ENCODE results near the gene LCN9.

The LCN9 gene

DNA sequence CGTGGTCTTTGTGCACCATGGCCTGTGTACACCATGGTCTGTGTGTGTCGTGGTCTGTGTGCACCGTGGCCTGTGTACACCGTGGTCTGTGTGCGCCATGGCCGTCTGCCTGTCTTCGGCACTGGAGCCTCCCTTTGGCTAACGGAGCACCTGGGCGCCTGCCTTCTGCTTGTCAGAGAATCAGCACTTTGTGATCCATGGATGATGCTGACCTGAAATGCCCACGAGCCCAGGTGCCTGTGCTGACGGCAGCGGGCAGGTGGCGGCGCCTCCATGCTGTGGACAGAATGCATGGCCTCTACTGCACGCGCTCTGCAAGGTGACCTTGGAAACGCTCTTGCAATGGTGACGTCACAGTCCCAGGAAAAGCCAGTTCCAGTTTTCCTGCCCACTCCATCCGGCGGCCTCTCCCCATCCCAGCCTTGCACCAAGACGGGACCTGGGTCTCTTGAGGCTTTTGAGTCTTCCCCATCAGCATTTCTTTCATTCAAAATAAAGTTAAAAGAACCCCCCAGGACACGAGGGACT is 14.6 kb downstream of the LCN9 start:
- H3K79me1 ChIP-seq (ENCODE audit: low read length): no peaks in the 10 kb centered on the region
- no CpG with 5 or more reads among the region's 22 CpGs for WGBS (ENCODE audit: extremely low coverage, insufficient coverage, low lambda C conversion rate)
- H3K4ac ChIP-seq (ENCODE audit: low read depth, low read length): no peak overlapping the region
- H3K23ac ChIP-seq (ENCODE audit: low read length): no peak overlapping the region
- H3K27me3 ChIP-seq (ENCODE audit: insufficient read depth, low read length, poor library complexity): no peaks in the 10 kb centered on the region
- DNase-seq: no peak
- H3K18ac ChIP-seq (ENCODE audit: low read length): no peak overlapping the region
- H3K4me2 ChIP-seq (ENCODE audit: low read length): no peak overlapping the region
- no peak overlapping the region for H2BK15ac ChIP-seq (replicated peaks; ENCODE audit: low read depth)
- H3K79me2 ChIP-seq (ENCODE audit: control insufficient read depth, insufficient read depth, low read length): no peaks in the 10 kb centered on the region
- no peak overlapping the region for H2BK120ac ChIP-seq (ENCODE audit: low read depth, low read length)
- no peak overlapping the region for H3K9ac ChIP-seq (ENCODE audit: low read length)
- no peak overlapping the region for H4K8ac ChIP-seq (ENCODE audit: low read depth, low read length)
- no peak overlapping the region for H2AK5ac ChIP-seq (ENCODE audit: low read length)
- no peak overlapping the region for H2BK5ac ChIP-seq (ENCODE audit: low read length)
- H3K36me3 ChIP-seq (ENCODE audit: control insufficient read depth, insufficient read depth, low read length): no peaks in the 10 kb centered on the region
- H3K4me3 ChIP-seq (ENCODE audit: low read length): no peak overlapping the region
- no peaks in the 10 kb centered on the region for H3K4me1 ChIP-seq (ENCODE audit: control insufficient read depth, low read depth, low read length)
- no peak overlapping the region for H3K56ac ChIP-seq (ENCODE audit: low read length)
- H4K5ac ChIP-seq (ENCODE audit: low read length): no peak overlapping the region
- no peak overlapping the region for H3K27ac ChIP-seq (ENCODE audit: low read depth, low read length)

DNA sequence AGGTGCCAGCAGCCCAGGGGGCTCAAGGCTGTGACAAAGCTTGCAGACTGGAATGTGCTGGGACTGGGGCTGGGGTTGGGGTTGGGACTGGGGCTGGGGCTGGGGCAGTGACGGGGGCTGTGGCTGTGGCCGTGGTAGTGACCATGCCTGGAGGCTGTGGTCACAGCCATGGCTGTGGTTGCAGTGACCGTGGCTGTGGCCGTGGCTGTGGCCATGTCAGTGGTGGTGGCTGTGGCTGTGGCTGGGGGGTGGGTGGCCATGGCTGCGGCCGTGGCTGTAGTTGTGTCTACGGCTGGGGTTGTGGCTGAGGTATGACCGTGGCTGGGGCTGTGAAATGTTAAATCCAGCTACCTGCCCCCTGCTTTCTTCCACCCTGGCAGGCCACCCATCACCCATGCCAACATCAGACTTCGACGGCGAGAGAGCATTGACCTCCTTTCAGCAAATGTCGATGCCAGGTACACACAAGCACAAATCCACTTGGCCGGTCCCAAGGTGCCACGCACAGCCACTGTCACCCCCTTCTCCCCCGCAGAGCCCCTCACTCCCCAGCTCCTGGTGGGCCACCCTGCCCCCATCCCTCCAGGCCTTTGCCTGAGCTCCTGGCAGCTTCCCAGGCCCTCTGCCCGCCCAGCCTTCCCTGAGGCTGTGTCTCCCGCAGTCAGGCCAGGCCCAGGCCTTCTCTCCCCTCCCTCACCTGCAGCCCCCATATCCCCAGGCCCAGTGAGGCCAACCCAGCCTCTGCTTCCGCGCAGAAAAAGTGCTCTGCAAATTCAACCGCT is 15.3 kb downstream of the LCN9 start:
- no peaks in the 10 kb centered on the region for H3K79me1 ChIP-seq (ENCODE audit: low read length)

DNA sequence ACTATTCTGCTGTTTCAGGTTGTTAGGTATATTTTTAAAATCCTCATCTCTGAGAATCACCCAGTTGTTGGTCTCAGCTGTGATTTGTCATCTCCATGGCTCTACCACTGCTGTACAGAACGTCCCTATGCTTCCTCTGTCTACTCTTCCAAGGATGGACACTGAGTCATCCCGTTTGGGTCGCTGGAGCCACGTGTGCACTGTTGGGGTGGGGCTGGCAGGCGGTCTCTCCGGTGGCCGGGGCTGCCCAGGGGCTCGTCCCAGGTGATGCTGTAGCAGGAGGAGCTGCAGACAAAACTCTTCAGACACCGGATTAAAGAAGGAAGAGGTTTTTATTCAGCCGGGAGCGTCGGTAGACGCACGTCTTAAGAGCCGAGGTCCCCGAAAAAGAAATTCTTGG is 16.9 kb downstream of the LCN9 start:
- no peak overlapping the region for H3K4me3 ChIP-seq (ENCODE audit: low read length)
- H3K79me2 ChIP-seq (ENCODE audit: control insufficient read depth, insufficient read depth, low read length): no peaks in the 10 kb centered on the region
- no peak overlapping the region for H3K27ac ChIP-seq (ENCODE audit: low read depth, low read length)
- no peak overlapping the region for H2AK5ac ChIP-seq (ENCODE audit: low read length)
- H3K56ac ChIP-seq (ENCODE audit: low read length): no peak overlapping the region
- H3K36me3 ChIP-seq (ENCODE audit: control insufficient read depth, insufficient read depth, low read length): no peaks in the 10 kb centered on the region
- WGBS (ENCODE audit: extremely low coverage, insufficient coverage, low lambda C conversion rate): no CpG with 5 or more reads among the region's 16 CpGs
- no peak overlapping the region for H3K23ac ChIP-seq (ENCODE audit: low read length)
- H2BK15ac ChIP-seq (replicated peaks; ENCODE audit: low read depth): no peak overlapping the region
- no peak overlapping the region for H2BK120ac ChIP-seq (ENCODE audit: low read depth, low read length)
- no peak overlapping the region for H3K9ac ChIP-seq (ENCODE audit: low read length)
- no peak overlapping the region for H3K4ac ChIP-seq (ENCODE audit: low read depth, low read length)
- H3K27me3 ChIP-seq (ENCODE audit: insufficient read depth, low read length, poor library complexity): no peaks in the 10 kb centered on the region
- no peak overlapping the region for H4K8ac ChIP-seq (ENCODE audit: low read depth, low read length)
- no peaks in the 10 kb centered on the region for H3K4me1 ChIP-seq (ENCODE audit: control insufficient read depth, low read depth, low read length)
- no peak overlapping the region for H2BK5ac ChIP-seq (ENCODE audit: low read length)
- no peak overlapping the region for H3K4me2 ChIP-seq (ENCODE audit: low read length)
- no peak overlapping the region for H4K5ac ChIP-seq (ENCODE audit: low read length)
- H3K18ac ChIP-seq (ENCODE audit: low read length): no peak overlapping the region
- no peaks in the 10 kb centered on the region for H3K79me1 ChIP-seq (ENCODE audit: low read length)
- no peak for DNase-seq

More for the DNA sequence above, 15.3 kb downstream of the LCN9 start:
- no peaks in the 10 kb centered on the region for H3K4me1 ChIP-seq (ENCODE audit: control insufficient read depth, low read depth, low read length)
- H3K79me2 ChIP-seq (ENCODE audit: control insufficient read depth, insufficient read depth, low read length): no peaks in the 10 kb centered on the region
- no peak overlapping the region for H2BK120ac ChIP-seq (ENCODE audit: low read depth, low read length)
- H2BK5ac ChIP-seq (ENCODE audit: low read length): no peak overlapping the region
- no peak overlapping the region for H4K8ac ChIP-seq (ENCODE audit: low read depth, low read length)
- no peak overlapping the region for H3K56ac ChIP-seq (ENCODE audit: low read length)
- H3K18ac ChIP-seq (ENCODE audit: low read length): no peak overlapping the region
- no peak overlapping the region for H3K9ac ChIP-seq (ENCODE audit: low read length)
- no peak overlapping the region for H2BK15ac ChIP-seq (replicated peaks; ENCODE audit: low read depth)
- no peak overlapping the region for H2AK5ac ChIP-seq (ENCODE audit: low read length)
- H3K4me2 ChIP-seq (ENCODE audit: low read length): no peak overlapping the region
- H3K27ac ChIP-seq (ENCODE audit: low read depth, low read length): no peak overlapping the region
- no peak overlapping the region for H4K5ac ChIP-seq (ENCODE audit: low read length)
- H3K27me3 ChIP-seq (ENCODE audit: insufficient read depth, low read length, poor library complexity): no peaks in the 10 kb centered on the region
- H3K4me3 ChIP-seq (ENCODE audit: low read length): no peak overlapping the region
- H3K4ac ChIP-seq (ENCODE audit: low read depth, low read length): no peak overlapping the region
- no peaks in the 10 kb centered on the region for H3K36me3 ChIP-seq (ENCODE audit: control insufficient read depth, insufficient read depth, low read length)
- no peak overlapping the region for H3K23ac ChIP-seq (ENCODE audit: low read length)
- no CpG with 5 or more reads among the region's 20 CpGs for WGBS (ENCODE audit: extremely low coverage, insufficient coverage, low lambda C conversion rate)
- no peak for DNase-seq

DNA sequence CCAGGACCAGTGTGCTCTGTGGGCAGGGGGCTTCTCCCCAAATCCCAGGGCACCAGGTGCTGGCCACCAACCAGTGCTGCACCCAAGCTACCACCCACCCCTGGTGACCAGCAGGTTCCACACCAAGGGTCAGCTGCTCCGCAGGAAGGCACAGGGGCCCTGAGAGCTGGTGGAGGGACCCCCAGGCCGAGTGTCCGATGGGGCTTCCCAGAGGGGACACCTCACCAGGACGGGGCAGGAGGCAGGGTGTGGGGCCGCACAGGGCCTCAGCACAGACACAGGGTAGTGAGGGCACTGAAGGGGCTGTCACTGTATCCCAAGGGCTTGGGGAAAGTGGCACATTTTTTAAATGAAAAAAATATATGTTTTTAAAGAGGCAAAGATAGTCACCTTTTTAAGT is 18.1 kb downstream of the LCN9 start:
- DNase-seq: no peak
- no peak overlapping the region for H3K4ac ChIP-seq (ENCODE audit: low read depth, low read length)
- no peaks in the 10 kb centered on the region for H3K27me3 ChIP-seq (ENCODE audit: insufficient read depth, low read length, poor library complexity)
- H3K23ac ChIP-seq (ENCODE audit: low read length): no peak overlapping the region
- no peak overlapping the region for H3K4me3 ChIP-seq (ENCODE audit: low read length)
- no peaks in the 10 kb centered on the region for H3K4me1 ChIP-seq (ENCODE audit: control insufficient read depth, low read depth, low read length)
- H2BK15ac ChIP-seq (replicated peaks; ENCODE audit: low read depth): no peak overlapping the region
- no peaks in the 10 kb centered on the region for H3K36me3 ChIP-seq (ENCODE audit: control insufficient read depth, insufficient read depth, low read length)
- no peaks in the 10 kb centered on the region for H3K79me1 ChIP-seq (ENCODE audit: low read length)
- no peak overlapping the region for H3K9ac ChIP-seq (ENCODE audit: low read length)
- no peak overlapping the region for H2BK5ac ChIP-seq (ENCODE audit: low read length)
- no peak overlapping the region for H2AK5ac ChIP-seq (ENCODE audit: low read length)
- no peak overlapping the region for H3K18ac ChIP-seq (ENCODE audit: low read length)
- no peak overlapping the region for H3K56ac ChIP-seq (ENCODE audit: low read length)
- H3K79me2 ChIP-seq (ENCODE audit: control insufficient read depth, insufficient read depth, low read length): no peaks in the 10 kb centered on the region
- no peak overlapping the region for H4K8ac ChIP-seq (ENCODE audit: low read depth, low read length)
- no peak overlapping the region for H3K4me2 ChIP-seq (ENCODE audit: low read length)
- no peak overlapping the region for H3K27ac ChIP-seq (ENCODE audit: low read depth, low read length)
- no peak overlapping the region for H4K5ac ChIP-seq (ENCODE audit: low read length)
- no peak overlapping the region for H2BK120ac ChIP-seq (ENCODE audit: low read depth, low read length)
- no CpG with 5 or more reads among the region's 5 CpGs for WGBS (ENCODE audit: extremely low coverage, insufficient coverage, low lambda C conversion rate)

DNA sequence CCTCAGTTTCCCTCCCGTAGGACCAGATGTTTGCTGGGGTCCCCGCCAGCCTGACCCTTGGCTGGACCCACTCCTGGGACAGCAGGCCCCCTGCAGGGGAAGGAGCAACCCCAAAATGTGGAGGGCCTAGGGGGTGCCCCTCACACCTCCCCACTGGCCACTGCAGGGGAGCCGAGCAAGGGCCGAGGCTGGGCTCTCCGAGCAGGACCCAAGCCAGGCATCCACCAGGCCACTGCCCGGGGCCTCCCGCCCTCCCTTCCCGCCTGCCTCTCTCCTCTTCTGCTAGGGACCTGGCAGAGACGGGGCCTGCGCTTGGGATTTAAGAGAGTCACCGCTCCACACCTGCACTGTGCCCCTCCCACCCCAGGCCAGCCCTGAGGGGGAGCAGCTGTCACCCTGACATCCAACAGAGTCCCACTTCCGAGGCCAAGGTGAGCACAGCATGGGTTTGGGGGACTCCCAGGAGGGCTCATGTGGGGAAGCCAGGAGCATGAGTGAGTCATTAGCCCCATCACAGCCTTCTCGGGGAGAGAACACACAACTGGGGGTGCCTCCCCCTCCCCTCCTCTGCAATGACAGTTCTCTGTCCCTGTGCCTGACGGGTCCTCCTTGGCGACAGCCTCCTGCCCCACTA is 20.4 kb downstream of the LCN9 start:
- Histone ChIP-seq H3K36me3 (ENCODE audit: control insufficient read depth, insufficient read depth, low read length) (no peaks in the 10 kb centered on the region), H3K79me1 (ENCODE audit: low read length) (no peaks in the 10 kb centered on the region), H3K27me3 (ENCODE audit: insufficient read depth, low read length, poor library complexity) (no peaks in the 10 kb centered on the region), H3K79me2 (ENCODE audit: control insufficient read depth, insufficient read depth, low read length) (no peaks in the 10 kb centered on the region), H4K5ac (ENCODE audit: low read length) (no peak overlapping the region), H2BK5ac (ENCODE audit: low read length) (no peak overlapping the region), H3K27ac (ENCODE audit: low read depth, low read length) (no peak overlapping the region), H3K4me1 (ENCODE audit: control insufficient read depth, low read depth, low read length) (no peaks in the 10 kb centered on the region), H2AK5ac (ENCODE audit: low read length) (no peak overlapping the region), H3K23ac (ENCODE audit: low read length) (no peak overlapping the region), H3K4ac (ENCODE audit: low read depth, low read length) (no peak overlapping the region), H2BK120ac (ENCODE audit: low read depth, low read length) (no peak overlapping the region), H3K18ac (ENCODE audit: low read length) (no peak overlapping the region), H3K4me2 (ENCODE audit: low read length) (no peak overlapping the region), H3K4me3 (ENCODE audit: low read length) (no peak overlapping the region), H4K8ac (ENCODE audit: low read depth, low read length) (no peak overlapping the region), H3K56ac (ENCODE audit: low read length) (no peak overlapping the region), H3K9ac (ENCODE audit: low read length) (no peak overlapping the region), H2BK15ac (replicated peaks; ENCODE audit: low read depth) (no peak overlapping the region)
- WGBS (ENCODE audit: extremely low coverage, insufficient coverage, low lambda C conversion rate): no CpG with 5 or more reads among the region's 15 CpGs
- DNase-seq: no peak

Data from mesendoderm (in vitro differentiated cells).